H1 (cell line): ENCODE results near the gene SUB1. TPM values are rescaled to one million over a fixed set of nuclear protein-coding genes. Genes with fewer than 3 reads are reported as not detected.

ENCODE experiments used
- CTCF ChIA-PET: fragments of 300-600 bp; sonication (Branson Sonifier 250); formaldehyde crosslinking; loops from one replicate; lab custom pipeline; 2021; ENCODE audit not compliant: partially characterized antibody; lab: Charles Lee
- POLR2A ChIA-PET: fragments of 300-600 bp; sonication (Branson Sonifier 250); formaldehyde crosslinking; loops from one replicate; lab custom pipeline; 2021; ENCODE audit warnings: inconsistent platforms; ENCODE audit not compliant: partially characterized antibody; lab: Charles Lee
- DNase-seq, 2 experiments: peaks; one replicate each; pipeline versions ENCODE4 v3.0.0 to v3.0.0-alpha.2; 2010 to 2022; ENCODE audit warnings: low spot score in 2 of 2, low read depth in 1 of 2, mixed read lengths in 1 of 2
- FAIRE-seq: peaks from 2 replicates; lab custom pipeline; 2011; peaks lifted over from hg19 to GRCh38; lab: Jason Lieb, UNC
- H2AFZ ChIP-seq: 2 replicates; pipeline ENCODE4 v1.8.1; 2012; ENCODE audit warnings: low read length, inconsistent platforms
- H2AK5ac ChIP-seq: 2 replicates; pipeline ENCODE4 v1.6.1; 2013; ENCODE audit warnings: low read depth, low read length
- H2BK120ac ChIP-seq: replicated peaks from 2 replicates; pipeline ENCODE3; 2013; ENCODE audit warnings: low read depth, low read length, inconsistent platforms
- H2BK12ac ChIP-seq: 2 replicates; pipeline ENCODE4 v1.6.1; 2013; ENCODE audit warnings: low read depth, low read length
- H2BK15ac ChIP-seq: 2 replicates; pipeline ENCODE4 v1.6.1; 2013; ENCODE audit warnings: low read length
- H2BK20ac ChIP-seq: 2 replicates; pipeline ENCODE4 v1.6.1; 2013; ENCODE audit warnings: low read length
- H2BK5ac ChIP-seq: 2 replicates; pipeline ENCODE4 v1.6.1; 2013; ENCODE audit warnings: low read depth, low read length
- H3K14ac ChIP-seq: 2 replicates; pipeline ENCODE4 v1.6.1; 2013; ENCODE audit warnings: inconsistent platforms; ENCODE audit not compliant: insufficient read length
- H3K18ac ChIP-seq: 2 replicates; pipeline ENCODE4 v1.6.1; 2013; ENCODE audit warnings: low read length; ENCODE audit errors: extremely low read depth
- H3K23ac ChIP-seq: 2 replicates; pipeline ENCODE4 v1.6.1; 2013; ENCODE audit warnings: inconsistent platforms; ENCODE audit not compliant: insufficient read length
- H3K23me2 ChIP-seq: 2 replicates; pipeline ENCODE4 v1.6.1; 2013; ENCODE audit warnings: low read depth, low read length
- H3K27ac ChIP-seq: 2 replicates; pipeline ENCODE4 v1.6.1; 2011; ENCODE audit warnings: low read depth, low read length, inconsistent platforms
- H3K27me3 ChIP-seq, 4 experiments: replicated peaks in 1 of 4; 1 replicate in 1 of 4; 2 replicates in 3 of 4; pipeline versions ENCODE4 v1.6.1 to v1.8.1; 2011 to 2013; ENCODE audit warnings: low read length in 3 of 4, mild to moderate bottlenecking in 3 of 4, inconsistent platforms in 2 of 4, mixed read lengths in 2 of 4, moderate library complexity in 1 of 4; ENCODE audit not compliant: control insufficient read depth in 3 of 4, insufficient read depth in 3 of 4; ENCODE audit errors: extremely low read depth in 1 of 4
- H3K36me3 ChIP-seq, 4 experiments: 2 replicates each; pipeline versions ENCODE4 v1.6.1 to v1.8.1; 2011 to 2013; ENCODE audit warnings: mild to moderate bottlenecking in 4 of 4, low read length in 3 of 4, moderate library complexity in 2 of 4, control low read depth in 1 of 4, inconsistent platforms in 1 of 4; ENCODE audit not compliant: insufficient read depth in 4 of 4, control insufficient read depth in 2 of 4
- H3K4ac ChIP-seq: replicated peaks from 2 replicates; pipeline ENCODE3; 2013; ENCODE audit warnings: low read length, low read depth, mixed read lengths, inconsistent platforms; ENCODE audit not compliant: insufficient read length
- H3K4me1 ChIP-seq, 4 experiments: replicated peaks in 1 of 4; 1 replicate in 1 of 4; 2 replicates in 3 of 4; pipeline versions ENCODE4 v1.6.1 to v1.8.1; 2011 to 2013; ENCODE audit warnings: low read length in 3 of 4, inconsistent platforms in 2 of 4, mixed read lengths in 1 of 4; ENCODE audit not compliant: insufficient read depth in 4 of 4, control insufficient read depth in 3 of 4
- H3K4me2 ChIP-seq, 2 experiments: 2 replicates each; pipeline versions ENCODE4 v1.6.1 to v1.8.1; 2011 to 2013; ENCODE audit warnings: low read depth in 2 of 2, low read length in 2 of 2, control low read depth in 1 of 2, inconsistent platforms in 1 of 2, mild to moderate bottlenecking in 1 of 2; ENCODE audit not compliant: insufficient read depth in 1 of 2
- H3K4me3 ChIP-seq, 4 experiments: fragments of 200-600, 300-600 bp in 1 of 4; sonication (generic), shearing (Covaris generic), sonication (Bioruptor Twin) in 1 of 4; 2 replicates each; pipeline versions ENCODE4 v1.5.1 to v1.8.1; 2011 to 2016; ENCODE audit warnings: low read length in 4 of 4, low read depth in 3 of 4, control low read depth in 2 of 4, inconsistent platforms in 2 of 4, mild to moderate bottlenecking in 2 of 4, mixed read lengths in 1 of 4, moderate library complexity in 1 of 4; ENCODE audit not compliant: insufficient read depth in 2 of 4; ENCODE audit errors: extremely low read depth in 1 of 4
- H3K56ac ChIP-seq: replicated peaks from 2 replicates; pipeline ENCODE3; 2013; ENCODE audit warnings: low read depth, mild to moderate bottlenecking, mixed read lengths, low read length, inconsistent platforms; ENCODE audit not compliant: insufficient read length
- H3K79me1 ChIP-seq: 2 replicates; pipeline ENCODE4 v1.6.1; 2013; ENCODE audit warnings: low read depth, low read length, control low read depth
- H3K79me2 ChIP-seq, 2 experiments: 2 replicates each; pipeline versions ENCODE4 v1.6.1 to v1.8.1; 2012 to 2013; ENCODE audit warnings: low read length in 2 of 2, mild to moderate bottlenecking in 2 of 2, inconsistent platforms in 1 of 2; ENCODE audit not compliant: insufficient read depth in 2 of 2, control insufficient read depth in 1 of 2
- H3K9ac ChIP-seq, 4 experiments: replicated peaks in 1 of 4; 1 replicate in 1 of 4; 2 replicates in 3 of 4; pipeline versions ENCODE4 v1.6.1 to v1.8.1; 2011 to 2013; ENCODE audit warnings: low read depth in 3 of 4, low read length in 3 of 4, control low read depth in 2 of 4, mild to moderate bottlenecking in 2 of 4, moderate library complexity in 2 of 4, inconsistent platforms in 1 of 4; ENCODE audit errors: extremely low read depth in 1 of 4
- H3K9me3 ChIP-seq, 2 experiments: 2 replicates each; pipeline versions ENCODE4 v1.6.1 to v1.8.1; 2012 to 2013; ENCODE audit warnings: mild to moderate bottlenecking in 2 of 2, moderate library complexity in 2 of 2, control low read depth in 1 of 2, inconsistent platforms in 1 of 2, low read depth in 1 of 2, low read length in 1 of 2, mixed read lengths in 1 of 2; ENCODE audit not compliant: insufficient read depth in 2 of 2
- H4K20me1 ChIP-seq, 2 experiments: replicated peaks in 1 of 2; 2 replicates each; pipeline versions ENCODE3 to v1.8.1; 2011 to 2013; ENCODE audit warnings: inconsistent platforms in 2 of 2, low read length in 2 of 2, mild to moderate bottlenecking in 1 of 2; ENCODE audit not compliant: insufficient read depth in 2 of 2, control insufficient read depth in 1 of 2
- H4K5ac ChIP-seq: 2 replicates; pipeline ENCODE4 v1.6.1; 2013; ENCODE audit warnings: low read length, low read depth, mixed read lengths, inconsistent platforms; ENCODE audit not compliant: insufficient read length
- H4K8ac ChIP-seq: 2 replicates; pipeline ENCODE4 v1.8.0; 2013; ENCODE audit warnings: mild to moderate bottlenecking, moderate library complexity, low read length, inconsistent platforms; ENCODE audit not compliant: insufficient read depth; ENCODE audit errors: extremely low read depth
- H4K91ac ChIP-seq: replicated peaks from 2 replicates; pipeline ENCODE3; 2013; ENCODE audit warnings: low read length, mixed read lengths, inconsistent platforms; ENCODE audit not compliant: insufficient read length
- ASH2L ChIP-seq: fragments of 200-600, 300-600 bp; sonication (generic); IDR thresholded peaks from one replicate; pipeline ENCODE4 v1.7.1; 2017; ENCODE audit warnings: low read length
- CEBPB ChIP-seq: IDR thresholded peaks from 2 replicates; pipeline ENCODE4 v1.6.1; 2012; ENCODE audit warnings: low read depth, low read length
- PHF8 ChIP-seq: fragments of 200-600 bp; sonication (generic); conservative IDR thresholded peaks from 2 replicates; pipeline ENCODE4 v1.7.1; 2012; ENCODE audit warnings: low read depth, mild to moderate bottlenecking, inconsistent platforms, low read length, moderate library complexity
- RXRA ChIP-seq: IDR thresholded peaks from 2 replicates; pipeline ENCODE4 v1.6.1; 2011; ENCODE audit warnings: low read depth, mild to moderate bottlenecking, low read length, moderate library complexity; ENCODE audit not compliant: insufficient read depth
- TEAD4 ChIP-seq: IDR thresholded peaks from 2 replicates; pipeline ENCODE4 v1.6.1; 2012; ENCODE audit warnings: low read depth, low read length, inconsistent platforms, mixed read lengths
- WGBS, 2 experiments: shearing (Covaris generic) in 1 of 2; methylation state at CpG; one replicate each; pipeline versions ENCODE4 v1.1.6 to v1.1.7; 2013 to 2015; ENCODE audit warnings: low lambda C conversion rate in 2 of 2, mixed read lengths in 2 of 2, inconsistent platforms in 1 of 2, low coverage in 1 of 2, missing lambda C conversion rate in 1 of 2; ENCODE audit not compliant: insufficient replicate concordance in 2 of 2, insufficient coverage in 1 of 2, insufficient read length in 1 of 2; ENCODE audit errors: extremely low coverage in 1 of 2, missing lambda C conversion rate in 1 of 2; 5-methylcytosine and 5-hydroxymethylcytosine counted together
- polyA plus RNA-seq, 7 experiments: library from polyadenylated mRNA; depleted of rRNA in 3 of 7; stranded (reverse) in 5 of 7; unstranded in 2 of 7; fragments of >200 nt in 5 of 7; fragments of 200-250 nt in 2 of 7; gene quantifications; 1 replicate in 5 of 7; 2 replicates in 1 of 7; 4 replicates in 1 of 7; pipeline versions ENCODE4 v1.2.1 to v1.2.3, GENCODE V29; 2011 to 2013; ENCODE audit warnings: missing spikeins in 2 of 7, mixed read lengths in 2 of 7
- total RNA-seq: library from RNA; stranded (reverse); fragmentation: NEBNext Ultra II Directional; extraction: Animal tissue kit (Norgen Biotek cat#: 25700); gene quantifications from 2 replicates; pipeline ENCODE4 v1.2.1, GENCODE V29; 2021

The SUB1 gene
- total and polyA plus RNA-seq, 2 of the 8 experiments (the other 6 are each of a cell fraction or from before 2014, with no cell fraction given), result 83.9 to 325 TPM

DNA sequence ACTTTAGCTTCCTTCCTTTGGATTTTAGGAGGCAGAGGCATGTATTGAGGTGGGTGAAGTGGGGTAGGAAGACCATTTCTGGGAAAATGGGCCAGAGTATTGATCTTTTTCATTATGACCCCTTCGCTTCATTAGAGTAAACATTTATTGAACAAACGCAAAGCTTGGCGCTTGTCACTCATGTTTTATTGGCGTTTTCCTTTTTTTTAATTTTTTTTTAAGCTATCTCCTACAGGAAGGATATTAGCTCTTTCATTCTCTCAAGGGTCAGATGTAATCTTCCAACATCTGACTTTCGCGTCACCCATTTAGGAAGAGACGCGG, 273 bp upstream of the SUB1 start:
- FAIRE-seq, result no peak
- no peak for DNase-seq
- Histone ChIP-seq H4K5ac (no peak overlapping the region), H2BK5ac (no peak overlapping the region), H2BK12ac (peak overlapping the region; percentile 41; the same call in 1 of the 2 replicates), H3K4me3 (peak overlapping the region; percentile 11 to 96 (median 80); a peak in 6 of 8 replicates), H3K27ac (peak overlapping the region; percentile 81; the same call in 1 of the 2 replicates), H3K79me1 (peaks cover 3% of the 10 kb centered on the region; the same call in 1 of the 2 replicates), H3K4ac (no peak overlapping the region), H2AFZ (peak overlapping the region; percentile 35; the same call in 1 of the 2 replicates), H2BK15ac (no peak overlapping the region), H3K23me2 (no peaks in the 10 kb centered on the region; the same call in 1 of the 2 replicates), H3K9me3 (no peaks in the 10 kb centered on the region), H4K8ac (no peak overlapping the region), H3K4me1 (peaks cover 3 to 16% (median 9%) of the 10 kb centered on the region in 4 experiments), H3K36me3 (peaks cover 0 to 19% (median 10%) of the 10 kb centered on the region in 4 experiments; a peak in 5 of 8 replicates), H3K18ac (no peak overlapping the region), H3K56ac (no peak overlapping the region), H3K4me2 (peak overlapping the region; percentile 63 to 70), H2AK5ac (no peak overlapping the region), H2BK20ac (no peak overlapping the region), H3K23ac (no peak overlapping the region), H3K14ac (no peak overlapping the region), H3K27me3 (no peaks in the 10 kb centered on the region), H3K9ac (peak overlapping the region in 1 of 4 experiments; percentile 9; a peak in 1 of 7 replicates), H2BK120ac (no peak overlapping the region), H4K91ac (no peak overlapping the region), H4K20me1 (peaks cover 2 to 10% of the 10 kb centered on the region in 2 experiments), H3K79me2 (peaks cover 11 to 38% of the 10 kb centered on the region in 2 experiments)
- POLR2A ChIA-PET, result interaction anchor here (0.5 to 2.0 kb wide), 19 partner anchors 9 to 353 kb away, joined by 3 to 8 read pairs (median 4); partner anchors contain the start of gene ZFR
- 30% methylated on average over 8 of the region's 8 CpGs; no CpG with 5 or more reads in 1 of the 2 experiments for WGBS, 2 experiments
- CTCF ChIA-PET, result interaction anchor here (0.6 to 3.5 kb wide), 4 partner anchors 19 to 255 kb away, joined by 3 to 31 read pairs (median 4); no protein-coding TSS in a partner anchor
- no peak for TF ChIP-seq RXRA
- no peak for TF ChIP-seq ASH2L
- no peak for TF ChIP-seq TEAD4
- no peak for TF ChIP-seq PHF8
- TF ChIP-seq CEBPB, result no peak
